Right lobe of liver (tissue), 6 donors: ENCODE results near the gene EXOC3. TPM values are rescaled to one million over a fixed set of nuclear protein-coding genes. Genes with fewer than 3 reads are reported as not detected.
"Not testable (repeated sequence)": the region's sequence is repeated elsewhere in the genome, so short reads cannot be mapped to it uniquely, and the experiment has no call there.

Experiments used
- ATAC-seq, 4 donors: fragments of 200-7000 bp; cut with Tn5 transposase; one replicate each; pipeline ENCODE4 v1.9.1; 2020; ENCODE audit warnings: mild to moderate bottlenecking in 4 of 4, moderate library complexity in 4 of 4
- DNase-seq, 3 donors: peaks; one replicate each; pipeline ENCODE4 v3.0.0-alpha.2; 2020
- H3K27ac ChIP-seq, 3 donors: fragments of 200-600 bp; one replicate each; pipeline ENCODE4 v1.8.0; 2022
- H3K27me3 ChIP-seq, 2 donors: fragments of 200-600 bp; one replicate each; pipeline ENCODE4 v1.8.0; 2022
- H3K36me3 ChIP-seq, 4 donors: fragments of 200-600 bp; sonication (generic) in 1 of 4; one replicate each; pipeline versions ENCODE4 v1.5.1 to v1.8.0; 2017 to 2022; ENCODE audit warnings: control low read depth in 1 of 4
- H3K4me1 ChIP-seq, 4 donors: fragments of 200-600 bp; sonication (generic) in 1 of 4; one replicate each; pipeline versions ENCODE4 v1.5.1 to v1.8.0; 2017 to 2022; ENCODE audit warnings: control low read depth in 1 of 4
- H3K4me3 ChIP-seq, 3 donors: fragments of 200-600 bp; one replicate each; pipeline ENCODE4 v1.8.0; 2022
- H3K9me3 ChIP-seq, 4 donors: fragments of 200-600 bp; sonication (generic) in 1 of 4; one replicate each; pipeline versions ENCODE4 v1.5.1 to v1.8.0; 2017 to 2022; ENCODE audit warnings: control low read depth in 1 of 4
- CTCF ChIP-seq, 4 donors: fragments of 200-600 bp in 3 of 4; fragments of 450-650 bp in 1 of 4; IDR thresholded peaks; one replicate each; pipeline versions ENCODE4 v1.5.1 to v1.8.0; 2016 to 2022; ENCODE audit warnings: antibody characterized with exemption in 4 of 4, mild to moderate bottlenecking in 2 of 4
- POLR2A ChIP-seq: fragments of 450-650 bp; IDR thresholded peaks from one replicate; pipeline ENCODE4 v1.6.1; 2017; ENCODE audit warnings: antibody characterized with exemption, mild to moderate bottlenecking
- WGBS: methylation state at CpG from one replicate; pipeline ENCODE4 v1.1.6; 2018; ENCODE audit warnings: low coverage, low lambda C conversion rate; ENCODE audit not compliant: insufficient coverage; ENCODE audit errors: missing lambda C conversion rate; 5-methylcytosine and 5-hydroxymethylcytosine counted together
- intact Hi-C, 2 donors: fragments of 100-400 bp; cut with DNase I; formaldehyde crosslinking; loops; one replicate each; pipeline versions ENCODE4 v1.11.2 to v1.14.1; 2022
- total RNA-seq, 6 experiments: library from RNA; depleted of rRNA in 2 of 6; stranded (reverse); fragments of >200 nt in 2 of 6; fragmentation: NEBNext Ultra II Directional in 3 of 6; extraction: Animal tissue kit (Norgen Biotek cat#: 25700) in 3 of 6; gene quantifications; one replicate each; pipeline versions ENCODE4 v1.1.0 to v1.2.4, GENCODE V29; 2016 to 2023
- donor health status: DM: no; HTN: yes; CAD: no.
- donor health status: DM: no; HTN: no; CAD: no.
- donor health status: DM: no; HTN: no; CAD: no.
- donor health status: DM: no; HTN: yes; CAD: no.
- donor health status: DM: no; HTN: yes; CAD: no.

Gene EXOC3
- total RNA-seq, 6 experiments from 2014 or later: 14.6 to 24.3 (median 20.0) TPM

DNA sequence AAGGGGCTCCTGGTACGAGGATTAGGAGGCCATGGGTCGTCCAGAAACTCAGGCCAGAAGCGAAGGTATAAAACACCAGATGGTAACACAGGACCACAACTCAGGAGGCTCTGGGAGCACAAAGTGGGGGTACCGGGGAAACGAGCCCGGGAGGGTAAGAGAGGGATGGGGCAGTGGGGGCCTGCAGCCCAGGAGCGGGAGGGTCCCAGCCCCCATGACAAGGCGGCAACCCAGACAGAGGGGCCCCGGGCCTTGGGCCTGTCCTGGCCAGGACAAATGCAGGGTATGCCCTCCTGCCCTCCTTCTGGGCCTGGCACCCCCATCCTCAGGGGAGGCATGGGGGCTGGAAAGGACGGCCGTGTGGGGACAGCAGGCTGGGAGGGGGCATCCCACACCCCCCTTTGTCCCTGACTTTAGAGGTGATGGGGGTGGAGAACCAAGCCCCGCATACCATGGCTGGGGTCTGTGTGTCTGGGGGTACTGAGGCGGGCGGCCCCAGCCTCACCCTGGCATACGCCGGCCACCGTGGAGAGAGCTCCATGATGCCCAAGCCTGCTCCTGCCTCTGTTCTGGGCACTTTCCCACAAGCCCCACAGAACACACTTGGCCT is 47.0 kb upstream of the EXOC3 start:
- TF ChIP-seq CTCF (IDR thresholded peaks at IDR 0.05) (no peak), POLR2A (no peak)
- DNase-seq: peak in 1 of 3 donors; percentile 27
- Histone ChIP-seq H3K27me3 (no peaks in the 10 kb centered on the region), H3K36me3 (no peaks in the 10 kb centered on the region), H3K4me3 (no peak overlapping the region), H3K27ac (no peak overlapping the region), H3K9me3 (no peaks in the 10 kb centered on the region), H3K4me1 (no peaks in the 10 kb centered on the region)
- peak in 2 of 4 donors; percentile 8 to 16 for ATAC-seq
- intact Hi-C loops: no loop called here
- WGBS: no CpG with 5 or more reads among the region's 17 CpGs

GRCh38 chr5:396531-396961 is 46.4 kb upstream of the EXOC3 start:
- intact Hi-C loops: no loop called here
- TF ChIP-seq CTCF (IDR thresholded peaks at IDR 0.05): no peak
- no peak for TF ChIP-seq POLR2A
- Histone ChIP-seq H3K9me3 (no peaks in the 10 kb centered on the region), H3K36me3 (no peaks in the 10 kb centered on the region), H3K4me1 (no peaks in the 10 kb centered on the region), H3K27me3 (no peaks in the 10 kb centered on the region), H3K27ac (no peak overlapping the region), H3K4me3 (no peak overlapping the region)
- no peak for DNase-seq
- WGBS: 95% methylated on average over 5 of the region's 13 CpGs
- ATAC-seq: no peak

- DNase-seq, ATAC-seq, H3K36me3 ChIP-seq, H3K4me1 ChIP-seq, H3K4me3 ChIP-seq, H3K27me3 ChIP-seq, H3K9me3 ChIP-seq, H3K27ac ChIP-seq, intact Hi-C loops: not testable (repeated sequence)
- WGBS: 92% methylated on average over 7 of the region's 15 CpGs
These were observed 44.9 kb upstream of the EXOC3 start for GRCh38 chr5:398141-398474.

DNA sequence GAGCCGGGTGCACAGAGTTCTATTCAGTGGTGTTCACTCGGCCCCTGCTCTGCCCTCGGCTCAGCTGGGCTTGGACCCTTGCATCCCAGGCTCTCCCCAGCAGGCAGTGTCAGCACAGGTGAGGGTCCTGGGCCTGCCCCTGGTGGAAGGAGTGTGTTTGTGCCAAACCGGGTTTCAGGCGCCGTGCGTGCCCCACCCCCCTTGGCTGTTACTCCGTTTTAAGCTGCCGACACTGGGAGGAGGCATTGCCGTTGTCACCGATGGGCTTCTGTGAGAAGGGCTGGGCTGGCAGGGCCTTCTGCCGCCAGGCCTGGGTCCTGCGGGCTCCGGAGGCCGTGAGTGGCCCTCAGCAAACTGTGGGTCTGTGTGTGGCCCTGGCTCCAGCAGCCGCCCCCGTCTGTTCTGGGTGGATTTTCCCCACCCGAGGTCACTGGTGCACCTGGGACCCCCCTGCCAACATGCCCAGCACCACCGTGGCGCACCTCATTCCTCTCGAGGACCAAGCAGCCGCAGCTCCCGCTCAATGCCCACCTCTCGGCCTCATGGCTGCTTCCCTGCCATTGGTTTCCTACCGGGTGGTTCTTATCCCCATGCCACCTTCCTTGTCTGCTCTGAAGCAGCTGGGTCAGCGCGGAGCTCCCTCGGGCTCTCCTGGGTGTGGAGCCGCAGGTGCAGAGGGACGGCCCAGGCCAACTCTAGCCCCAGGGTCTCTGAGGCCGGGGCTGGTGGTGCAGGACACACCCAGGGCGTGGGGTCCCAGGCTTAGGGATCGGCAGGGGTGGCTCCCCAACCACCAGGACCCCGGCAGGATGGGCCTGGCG is 44.3 kb upstream of the EXOC3 start:
- intact Hi-C loops: no loop called here
- no peak for ATAC-seq
- H3K4me3 ChIP-seq: no peak overlapping the region
- H3K27ac ChIP-seq: no peak overlapping the region
- DNase-seq: peak in 1 of 3 donors; percentile 37
- TF ChIP-seq CTCF (IDR thresholded peaks at IDR 0.05) (no peak), POLR2A (no peak)
- no peaks in the 10 kb centered on the region for H3K36me3 ChIP-seq
- 81% methylated on average over 13 of the region's 35 CpGs for WGBS
- no peaks in the 10 kb centered on the region for H3K4me1 ChIP-seq
- H3K27me3 ChIP-seq: no peaks in the 10 kb centered on the region
- H3K9me3 ChIP-seq: no peaks in the 10 kb centered on the region
